ENCODE results near the gene PCK2. TPM values are rescaled to one million over a fixed set of nuclear protein-coding genes. Genes with fewer than 3 reads are reported as not detected.
A peak's percentile ranks its signal among the peaks of the same experiment; 100 is the strongest.

The PCK2 gene
- total RNA-seq, 2 donors from 2014 or later = 11.4 to 16.9 TPM

DNA sequence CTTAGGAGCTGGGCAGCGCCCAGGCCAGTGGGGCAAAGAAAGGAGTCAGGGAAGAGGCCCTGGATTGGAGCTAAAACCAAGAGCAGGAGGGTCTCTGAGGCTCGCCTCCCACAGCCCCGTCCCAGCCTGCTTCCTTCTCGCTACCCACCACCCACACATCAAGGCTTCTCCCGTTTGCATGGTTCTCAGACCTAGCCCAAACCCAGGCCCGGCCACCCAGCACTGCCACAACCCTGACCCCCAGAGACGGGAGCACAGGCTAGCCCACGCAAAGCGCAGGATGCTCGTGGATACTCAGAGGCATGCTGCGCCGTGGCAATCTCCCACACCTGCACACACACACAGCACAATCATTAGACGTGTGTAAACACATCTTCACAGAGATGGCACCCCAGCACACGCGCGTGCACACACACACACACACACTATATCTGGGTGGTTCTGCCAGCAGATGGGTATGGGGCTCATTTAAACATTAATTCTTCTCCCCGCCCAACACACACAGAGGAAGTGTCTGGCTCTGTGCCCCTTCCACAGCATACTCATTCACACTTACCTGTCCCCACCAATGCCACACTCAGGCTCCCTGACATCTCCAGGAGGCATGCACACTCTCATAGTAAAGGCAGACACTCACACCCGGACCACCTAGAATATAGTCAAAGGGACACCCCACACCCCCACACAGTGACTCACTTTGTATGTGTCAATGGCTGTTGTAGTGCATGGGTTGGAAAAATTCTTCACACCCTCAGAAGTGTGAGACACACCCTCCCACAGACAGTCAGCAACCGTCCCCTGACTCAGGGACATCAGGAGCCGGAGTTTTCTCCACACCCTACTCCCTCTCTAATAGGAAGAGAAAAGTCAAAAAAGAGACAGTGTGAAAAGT is 41.2 kb upstream of the PCK2 start:
- Histone ChIP-seq H3K27me3 (replicated peaks; ENCODE audit: insufficient read depth) (no peaks in the 10 kb centered on the region), H3K36me3 (no peaks in the 10 kb centered on the region), H3K4me3 (peak overlapping the region; percentile 88), H3K4me1 (ENCODE audit: control insufficient read depth in 1 of 2, low read depth in 2 of 2) (peaks cover 8 to 14% of the 10 kb centered on the region in 2 donors), H3K9me3 (no peaks in the 10 kb centered on the region), H3K27ac (no peak overlapping the region)
- ATAC-seq (ENCODE audit: insufficient number of reproducible peaks, low FRiP score, low read depth) (no peak), DNase-seq (ENCODE audit: low spot score) (no peak)
- TF ChIP-seq, protein P1, sequence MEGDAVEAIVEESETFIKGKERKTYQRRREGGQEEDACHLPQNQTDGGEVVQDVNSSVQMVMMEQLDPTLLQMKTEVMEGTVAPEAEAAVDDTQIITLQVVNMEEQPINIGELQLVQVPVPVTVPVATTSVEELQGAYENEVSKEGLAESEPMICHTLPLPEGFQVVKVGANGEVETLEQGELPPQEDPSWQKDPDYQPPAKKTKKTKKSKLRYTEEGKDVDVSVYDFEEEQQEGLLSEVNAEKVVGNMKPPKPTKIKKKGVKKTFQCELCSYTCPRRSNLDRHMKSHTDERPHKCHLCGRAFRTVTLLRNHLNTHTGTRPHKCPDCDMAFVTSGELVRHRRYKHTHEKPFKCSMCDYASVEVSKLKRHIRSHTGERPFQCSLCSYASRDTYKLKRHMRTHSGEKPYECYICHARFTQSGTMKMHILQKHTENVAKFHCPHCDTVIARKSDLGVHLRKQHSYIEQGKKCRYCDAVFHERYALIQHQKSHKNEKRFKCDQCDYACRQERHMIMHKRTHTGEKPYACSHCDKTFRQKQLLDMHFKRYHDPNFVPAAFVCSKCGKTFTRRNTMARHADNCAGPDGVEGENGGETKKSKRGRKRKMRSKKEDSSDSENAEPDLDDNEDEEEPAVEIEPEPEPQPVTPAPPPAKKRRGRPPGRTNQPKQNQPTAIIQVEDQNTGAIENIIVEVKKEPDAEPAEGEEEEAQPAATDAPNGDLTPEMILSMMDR (IDR thresholded peaks at IDR 0.05) = no peak

DNA sequence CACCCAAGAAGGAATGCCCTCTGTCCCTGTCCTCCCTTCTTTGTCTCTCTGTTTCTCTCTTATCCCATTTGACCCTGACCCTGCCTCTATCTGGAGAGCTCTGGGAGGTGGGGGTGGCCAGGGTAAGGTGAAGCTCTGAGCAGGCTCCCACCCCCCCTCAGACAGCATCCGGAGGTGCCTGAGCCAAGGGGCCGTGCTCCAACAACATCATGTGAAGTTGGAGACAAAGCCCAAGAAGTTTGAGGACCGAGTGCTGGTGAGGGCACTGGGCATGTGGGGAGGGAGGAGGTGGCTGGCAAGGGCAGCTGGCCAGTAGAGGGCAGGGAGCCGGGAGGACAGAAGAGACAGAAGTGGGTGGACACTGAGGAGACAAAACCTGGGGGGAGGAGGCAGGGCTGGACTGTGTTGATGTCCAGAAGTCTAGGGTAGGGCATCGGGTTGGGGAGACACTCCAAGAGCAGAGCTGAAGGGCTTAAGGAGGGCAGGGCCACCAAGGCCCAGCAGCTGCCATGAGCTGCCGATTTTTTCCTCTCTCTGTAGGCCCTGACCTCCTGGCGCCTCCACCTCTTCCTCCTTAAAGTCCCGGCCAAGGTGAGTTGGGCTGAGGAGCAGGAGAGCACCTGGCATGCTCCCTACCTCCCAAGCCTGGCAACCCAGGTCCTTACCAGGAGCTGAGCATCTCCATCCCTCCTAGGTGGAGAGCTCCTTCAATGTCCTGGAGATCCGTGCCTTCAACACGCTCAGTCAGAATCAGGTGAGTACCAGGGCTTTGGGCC is 40.4 kb upstream of the PCK2 start:
- no peaks in the 10 kb centered on the region for H3K36me3 ChIP-seq
- H3K27me3 ChIP-seq (replicated peaks; ENCODE audit: insufficient read depth) = no peaks in the 10 kb centered on the region
- no peaks in the 10 kb centered on the region for H3K9me3 ChIP-seq
- H3K4me3 ChIP-seq = no peak overlapping the region
- DNase-seq (ENCODE audit: low spot score) (no peak), ATAC-seq (ENCODE audit: insufficient number of reproducible peaks, low FRiP score, low read depth) (no peak)
- peaks cover 8 to 14% of the 10 kb centered on the region in 2 donors for H3K4me1 ChIP-seq (ENCODE audit: control insufficient read depth in 1 of 2, low read depth in 2 of 2)
- TF ChIP-seq, protein P1 (IDR thresholded peaks at IDR 0.05) = no peak
- no peak overlapping the region for H3K27ac ChIP-seq

DNA sequence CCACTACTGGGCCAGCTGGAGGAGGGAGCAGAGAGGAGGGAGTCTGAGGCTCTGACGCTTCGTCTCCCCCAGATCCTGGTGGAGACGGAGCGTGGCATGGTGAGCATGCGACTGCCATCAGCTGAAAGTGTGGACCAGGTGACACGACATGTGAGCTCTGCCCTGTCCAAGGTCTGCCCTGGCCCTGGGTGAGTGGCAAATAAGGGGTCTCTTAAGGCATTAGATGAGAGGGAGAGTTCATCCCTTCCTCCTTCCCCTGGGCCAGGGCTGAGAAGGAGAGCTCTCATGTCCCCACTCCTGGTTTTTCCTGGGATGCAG is 39.8 kb upstream of the PCK2 start:
- no peaks in the 10 kb centered on the region for H3K36me3 ChIP-seq
- DNase-seq (ENCODE audit: low spot score) (no peak), ATAC-seq (ENCODE audit: insufficient number of reproducible peaks, low FRiP score, low read depth) (no peak)
- H3K4me3 ChIP-seq = no peak overlapping the region
- TF ChIP-seq, protein P1 (IDR thresholded peaks at IDR 0.05) = no peak
- no peak overlapping the region for H3K27ac ChIP-seq
- H3K9me3 ChIP-seq = no peaks in the 10 kb centered on the region
- no peaks in the 10 kb centered on the region for H3K27me3 ChIP-seq (replicated peaks; ENCODE audit: insufficient read depth)
- H3K4me1 ChIP-seq (ENCODE audit: control insufficient read depth in 1 of 2, low read depth in 2 of 2) = peaks cover 8 to 14% of the 10 kb centered on the region in 2 donors

DNA sequence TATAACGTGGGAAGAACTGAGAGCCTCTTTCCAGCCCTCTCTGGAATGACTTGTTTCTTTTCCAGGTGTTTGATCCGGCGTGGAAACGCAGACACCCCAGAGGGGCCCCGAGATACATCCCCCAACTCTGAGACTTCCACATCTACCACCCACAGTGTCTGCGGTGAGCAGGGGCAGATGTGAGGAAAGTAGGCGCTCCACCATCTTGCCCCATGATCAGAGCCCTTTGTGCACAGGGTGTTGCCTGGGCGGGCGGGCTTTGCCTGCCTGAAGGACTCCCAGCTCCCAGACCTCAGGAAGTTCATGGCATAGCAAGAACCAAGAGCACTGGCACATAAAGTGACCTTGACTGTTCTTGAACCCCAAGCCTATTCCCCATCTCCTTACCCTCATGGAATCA is 39.5 kb upstream of the PCK2 start:
- Histone ChIP-seq H3K9me3 (no peaks in the 10 kb centered on the region), H3K36me3 (no peaks in the 10 kb centered on the region), H3K27me3 (replicated peaks; ENCODE audit: insufficient read depth) (no peaks in the 10 kb centered on the region), H3K4me3 (no peak overlapping the region), H3K27ac (no peak overlapping the region), H3K4me1 (ENCODE audit: control insufficient read depth in 1 of 2, low read depth in 2 of 2) (peaks cover 8 to 14% of the 10 kb centered on the region in 2 donors)
- TF ChIP-seq, protein P1 (IDR thresholded peaks at IDR 0.05) = no peak
- ATAC-seq (ENCODE audit: insufficient number of reproducible peaks, low FRiP score, low read depth) (no peak), DNase-seq (ENCODE audit: low spot score) (no peak)
